Stromal cell of bone marrow (primary cell): ENCODE results near the gene ITGB1.
"Not testable (repeated sequence)": the region's sequence is repeated elsewhere in the genome, so short reads cannot be mapped to it uniquely, and the experiment has no call there.

ENCODE experiments used
- DNase-seq: peaks from one replicate; pipeline ENCODE4 v3.0.0-alpha.2; 2012; ENCODE audit warnings: low read depth

ITGB1 gene

GRCh38 chr10:32937911-32938424 is 20.1 kb downstream of the ITGB1 start:
- DNase-seq = no peak

- no peak for DNase-seq
These were observed 25.8 kb downstream of the ITGB1 start for GRCh38 chr10:32932225-32932729.

GRCh38 chr10:32931593-32931992 is 26.4 kb downstream of the ITGB1 start:
- DNase-seq = no peak

- no peak for DNase-seq
These were observed 28.0 kb downstream of the ITGB1 start for GRCh38 chr10:32930036-32930435.

GRCh38 chr10:32929634-32930033 is 28.4 kb downstream of the ITGB1 start:
- DNase-seq = no peak

- no peak for DNase-seq
These were observed 30.3 kb downstream of the ITGB1 start for GRCh38 chr10:32927750-32928149.

GRCh38 chr10:32923849-32924248 is 34.2 kb downstream of the ITGB1 start:
- no peak for DNase-seq

- DNase-seq = no peak
These were observed 34.9 kb downstream of the ITGB1 start for GRCh38 chr10:32923134-32923533.

- DNase-seq = no peak
These were observed 35.9 kb downstream of the ITGB1 start for GRCh38 chr10:32922170-32922569.

GRCh38 chr10:32917817-32918216 is 40.2 kb downstream of the ITGB1 start:
- not testable (repeated sequence) for DNase-seq

GRCh38 chr10:32911285-32912016 is 46.6 kb downstream of the ITGB1 start:
- DNase-seq = no peak

- DNase-seq = not testable (repeated sequence)
These were observed 48.1 kb downstream of the ITGB1 start for GRCh38 chr10:32909970-32910369.

- DNase-seq = no peak
These were observed 48.6 kb downstream of the ITGB1 start for GRCh38 chr10:32909456-32909855.

- no peak for DNase-seq
These were observed 51.4 kb downstream of the ITGB1 start for GRCh38 chr10:32906595-32906994.

- DNase-seq = no peak
These were observed 52.6 kb downstream of the ITGB1 start for GRCh38 chr10:32905466-32905865.

- no peak for DNase-seq
These were observed 56.2 kb downstream of the ITGB1 start for GRCh38 chr10:32901815-32902214.

- not testable (repeated sequence) for DNase-seq
These were observed 62.6 kb downstream of the ITGB1 start for GRCh38 chr10:32895200-32895968.

- DNase-seq = no peak
These were observed 63.9 kb downstream of the ITGB1 start for GRCh38 chr10:32893916-32894664.

GRCh38 chr10:32893434-32893833 is 64.6 kb downstream of the ITGB1 start:
- DNase-seq = no peak

GRCh38 chr10:32891261-32891660 is 66.8 kb downstream of the ITGB1 start:
- DNase-seq = no peak

- DNase-seq = no peak
These were observed 67.6 kb downstream of the ITGB1 start for GRCh38 chr10:32890444-32890843.

- no peak for DNase-seq
These were observed 68.3 kb downstream of the ITGB1 start for GRCh38 chr10:32889631-32890212.
